Panc1 (cell line): ENCODE results near the gene GRM4. TPM values are rescaled to one million over a fixed set of nuclear protein-coding genes. Genes with fewer than 3 reads are reported as not detected.

Experiments used
- ATAC-seq: fragments of 200-7000 bp; cut with Tn5 transposase; 2 replicates; pipeline ENCODE4 v1.9.1; 2020; ENCODE audit warnings: mild to moderate bottlenecking, moderate library complexity
- BruUV-seq: library from RNA; stranded (reverse); fragments of 400-500 nt; replicated peaks from 2 replicates; lab custom pipeline; 2021; lab: Mats Ljungman, UMichigan
- CTCF ChIA-PET: fragments of 300-600 bp; sonication (Branson Sonifier 250); formaldehyde crosslinking; loops from one replicate; lab custom pipeline; 2022; ENCODE audit warnings: antibody characterized with exemption; lab: Charles Lee
- POLR2A ChIA-PET: fragments of 300-600 bp; sonication (Branson Sonifier 250); formaldehyde crosslinking; loops from one replicate; lab custom pipeline; 2022; ENCODE audit warnings: antibody characterized with exemption; lab: Charles Lee
- DNase-seq: peaks from one replicate; pipeline ENCODE4 v3.0.0-alpha.2; 2010; ENCODE audit warnings: low read depth, low spot score
- H3K27ac ChIP-seq: 2 replicates; pipeline ENCODE4 v1.5.1; 2011; ENCODE audit warnings: mild to moderate bottlenecking, low read length, inconsistent platforms
- H3K27me3 ChIP-seq: fragments of 200-500 bp; sonication (Bioruptor generic); 2 replicates; pipeline ENCODE4 v1.6.0; 2014; ENCODE audit warnings: low read length, inconsistent platforms; ENCODE audit not compliant: control insufficient read depth, insufficient read depth
- H3K36me3 ChIP-seq: fragments of 200-500 bp; sonication (Bioruptor generic); 2 replicates; pipeline ENCODE4 v1.5.1; 2014; ENCODE audit warnings: inconsistent platforms, mild to moderate bottlenecking, low read length, moderate library complexity; ENCODE audit not compliant: control insufficient read depth, insufficient read depth
- H3K4me1 ChIP-seq: 2 replicates; pipeline ENCODE4 v1.5.1; 2011; ENCODE audit warnings: inconsistent platforms, mild to moderate bottlenecking, low read length, moderate library complexity; ENCODE audit not compliant: control insufficient read depth, insufficient read depth
- H3K4me3 ChIP-seq, 2 experiments: 2 replicates each; pipeline ENCODE4 v1.5.1; 2011 to 2012; ENCODE audit warnings: low read depth in 2 of 2, low read length in 2 of 2, mild to moderate bottlenecking in 2 of 2, inconsistent platforms in 1 of 2, moderate library complexity in 1 of 2
- H3K9me3 ChIP-seq: fragments of 200-500 bp; sonication (Bioruptor generic); 2 replicates; pipeline ENCODE4 v1.5.1; 2014; ENCODE audit warnings: low read depth, mild to moderate bottlenecking, inconsistent platforms, low read length, moderate library complexity; ENCODE audit not compliant: control insufficient read depth, insufficient read depth
- CTCF ChIP-seq: fragments of 450-650 bp; IDR thresholded peaks from 2 replicates; pipeline ENCODE4 v1.5.1; 2017; ENCODE audit warnings: mild to moderate bottlenecking
- POLR2AphosphoS5 ChIP-seq: IDR thresholded peaks from 2 replicates; pipeline ENCODE4 v1.6.1; 2012; ENCODE audit warnings: mild to moderate bottlenecking, low read depth, low read length, moderate library complexity
- REST ChIP-seq, 2 experiments: IDR thresholded peaks; 2 replicates each; pipeline ENCODE4 v1.6.1; 2011 to 2012; ENCODE audit warnings: low read depth in 2 of 2, control low read depth in 1 of 2, low read length in 1 of 2, mild to moderate bottlenecking in 1 of 2, moderate library complexity in 1 of 2; ENCODE audit not compliant: insufficient read depth in 1 of 2
- SIN3A ChIP-seq: IDR thresholded peaks from 2 replicates; pipeline ENCODE4 v1.6.1; 2012; ENCODE audit warnings: low read depth, mild to moderate bottlenecking, low read length, moderate library complexity, borderline replicate concordance; ENCODE audit not compliant: insufficient read depth
- TCF7L2 ChIP-seq: IDR thresholded peaks from 2 replicates; pipeline ENCODE4 v1.6.1; 2011; ENCODE audit warnings: mild to moderate bottlenecking, low read depth, low read length, inconsistent platforms
- in situ Hi-C: cut with HindIII; loops from 2 replicates; pipeline ENCODE4 v1.10.0; 2016; ENCODE audit warnings: low sequenced_read_pairs, low pct_unique_long_range_greater_than_20kb
- intact Hi-C: fragments of 100-400 bp; cut with micrococcal nuclease; formaldehyde crosslinking; loops from one replicate; pipeline ENCODE4 v1.10.0; 2022; ENCODE audit not compliant: unreplicated experiment
- total RNA-seq: library from RNA; stranded (reverse); gene quantifications from one replicate; pipeline ENCODE4 v1.2.1, GENCODE V29; 2021; ENCODE audit not compliant: unreplicated experiment

Gene GRM4
- total RNA-seq, 1 experiment from 2014 or later = 1.3 TPM

- Histone ChIP-seq H3K27ac (no peak overlapping the region), H3K36me3 (no peaks in the 10 kb centered on the region), H3K4me1 (no peaks in the 10 kb centered on the region), H3K27me3 (no peaks in the 10 kb centered on the region), H3K9me3 (no peaks in the 10 kb centered on the region), H3K4me3 (no peak overlapping the region)
- ATAC-seq (no peak), DNase-seq (no peak)
- intact Hi-C loops = no loop called here
- TF ChIP-seq REST (IDR thresholded peaks at IDR 0.05; ENCODE audit: insufficient read depth in 1 of 2, low read depth in 2 of 2, low read length in 1 of 2) = no peak
- TF ChIP-seq CTCF = no peak
- no peak for TF ChIP-seq POLR2AphosphoS5
- no peak for TF ChIP-seq SIN3A
- TF ChIP-seq TCF7L2 = no peak
- in situ Hi-C loops = no loop called here
- ChIA-PET CTCF (no interaction called here), POLR2A (no interaction called here)
- no TSS peak for BruUV-seq
Measured at GRCh38 chr6:34073540-34073939, 72.3 kb downstream of the GRM4 start.

- no peak for ATAC-seq
- no peaks in the 10 kb centered on the region for H3K4me1 ChIP-seq
- CTCF ChIA-PET = no interaction called here
- intact Hi-C loops (no loop called here), in situ Hi-C loops (no loop called here)
- no peak overlapping the region for H3K4me3 ChIP-seq
- no peaks in the 10 kb centered on the region for H3K9me3 ChIP-seq
- TF ChIP-seq POLR2AphosphoS5 = no peak
- no peak for TF ChIP-seq SIN3A
- no peak for TF ChIP-seq TCF7L2
- no peak for TF ChIP-seq REST (IDR thresholded peaks at IDR 0.05; ENCODE audit: insufficient read depth in 1 of 2, low read depth in 2 of 2, low read length in 1 of 2)
- no peak for TF ChIP-seq CTCF
- H3K36me3 ChIP-seq = no peaks in the 10 kb centered on the region
- H3K27me3 ChIP-seq = no peaks in the 10 kb centered on the region
- no peak for DNase-seq
- POLR2A ChIA-PET = no interaction called here
- H3K27ac ChIP-seq = no peak overlapping the region
- no TSS peak for BruUV-seq
Measured at GRCh38 chr6:34072727-34073126, 73.2 kb downstream of the GRM4 start.
